Mucosa of descending colon (tissue), 3 donors: ENCODE data around the gene FBXO36. TPM values are rescaled to one million over a fixed set of nuclear protein-coding genes. Genes with fewer than 3 reads are reported as not detected.

Experiments used
- ATAC-seq: fragments of 200-7000 bp; cut with Tn5 transposase; one replicate; pipeline ENCODE4 v1.9.1; 2020; ENCODE audit warnings: mild to moderate bottlenecking, moderate library complexity
- DNase-seq, 3 donors: peaks; one replicate each; pipeline ENCODE4 v3.0.0-alpha.2; 2020
- H3K36me3 ChIP-seq: fragments of 200-600 bp; one replicate; pipeline ENCODE4 v1.8.0; 2021; ENCODE audit warnings: low read depth, mild to moderate bottlenecking
- H3K4me1 ChIP-seq: fragments of 200-600 bp; one replicate; pipeline ENCODE4 v1.8.0; 2021; ENCODE audit warnings: low read depth, mild to moderate bottlenecking
- H3K4me3 ChIP-seq: fragments of 200-600 bp; one replicate; pipeline ENCODE4 v1.8.0; 2021; ENCODE audit warnings: mild to moderate bottlenecking
- H3K9me3 ChIP-seq: fragments of 200-600 bp; one replicate; pipeline ENCODE4 v1.8.0; 2021; ENCODE audit warnings: mild to moderate bottlenecking
- intact Hi-C, 2 donors: fragments of 100-400 bp; cut with DNase I in 1 of 2; cut with micrococcal nuclease in 1 of 2; formaldehyde crosslinking; loops; one replicate each; pipeline versions ENCODE4 v1.11.0 to v1.11.1; 2022; cut with DNase I, micrococcal nuclease
- long read RNA-seq, 2 donors: library from polyadenylated mRNA; unstranded; transcript quantifications; one replicate each; pipeline ENCODE4 v2.0.0, GENCODE V29; 2019 to 2021
- total RNA-seq, 3 donors: library from RNA; stranded (reverse); fragmentation: NEBNext Ultra II Directional in 2 of 3; extraction: Animal tissue kit (Norgen Biotek cat#: 25700) in 2 of 3; gene quantifications; one replicate each; pipeline versions ENCODE4 v1.2.1 to v1.2.4, GENCODE V29; 2021 to 2023
- TF ChIP-seq, protein P1 (sequence below): fragments of 200-600 bp; IDR thresholded peaks from one replicate; pipeline ENCODE4 v1.8.0; 2022; ENCODE audit warnings: antibody characterized with exemption, mild to moderate bottlenecking
- donor health status: DM: no; HTN: no; CAD: no; lungs with moderate emphysema.
- donor health status: DM: no; HTN: no; CAD: no.
- donor health status: DM: no; HTN: yes; CAD: no.

FBXO36 gene
- total RNA-seq: 1 to 10 TPM; 1.6 to 2.4 (median 2.1) TPM
- long read RNA-seq, donor 1, partial matches to known transcripts: 0 of 3 reads
- long read RNA-seq, donor 1, other reads (novel, unspliced or antisense): 2 of 3 reads
- long read RNA-seq, donor 2, partial matches to known transcripts: 0 of 4 reads
- long read RNA-seq, donor 2, other reads (novel, unspliced or antisense): 1 of 4 reads

DNA sequence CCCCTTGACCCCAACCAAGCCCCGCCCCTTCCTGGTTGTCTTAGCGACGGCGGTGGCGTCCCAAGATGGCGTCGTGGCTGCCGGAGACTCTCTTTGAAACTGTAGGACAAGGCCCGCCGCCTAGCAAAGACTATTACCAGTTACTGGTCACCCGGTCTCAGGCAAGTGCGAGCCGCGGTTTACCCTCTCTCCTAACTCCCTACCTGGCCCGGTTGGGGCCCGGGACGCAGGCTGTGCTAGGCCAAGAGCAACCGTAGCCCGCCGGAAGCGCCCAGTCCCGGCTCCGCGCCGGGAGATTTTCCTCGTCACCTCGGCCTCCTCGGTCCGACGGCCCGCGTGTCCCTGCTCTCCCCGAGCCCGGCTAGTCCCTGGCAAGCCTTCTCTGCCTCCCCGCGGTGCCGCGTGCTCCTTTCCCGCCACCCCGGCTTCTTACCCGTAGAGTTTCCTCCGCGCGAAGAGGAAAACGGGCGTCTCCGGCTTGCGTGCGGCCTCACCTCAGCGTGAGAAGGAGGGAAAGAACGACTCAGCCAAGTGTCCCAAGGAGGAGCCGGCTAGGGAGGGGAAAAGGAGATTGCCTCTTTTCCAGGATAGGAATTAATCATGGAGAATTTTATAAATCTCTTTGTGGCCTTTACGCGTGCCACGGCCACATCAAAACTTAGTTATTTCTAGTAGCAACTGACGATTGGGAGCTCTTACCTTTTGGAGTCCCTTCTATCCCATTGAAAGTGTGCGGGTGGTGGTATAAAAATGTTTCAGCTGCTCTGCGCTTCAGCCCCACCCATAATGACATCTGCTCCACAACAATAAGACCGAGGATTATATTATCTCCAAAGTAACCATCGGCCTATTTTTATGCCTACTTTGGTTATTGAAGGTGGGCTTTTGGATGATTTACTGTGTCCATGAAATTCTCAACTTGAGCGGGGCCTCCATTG lies at the start of gene FBXO36:
FBXO36 (plus strand) TSS at position 55 of the 938 bp plus-strand sequence; CDS start at position 66, 11 bp downstream.
- H3K9me3 ChIP-seq: no peaks in the 10 kb centered on the region
- TF ChIP-seq, protein P1, sequence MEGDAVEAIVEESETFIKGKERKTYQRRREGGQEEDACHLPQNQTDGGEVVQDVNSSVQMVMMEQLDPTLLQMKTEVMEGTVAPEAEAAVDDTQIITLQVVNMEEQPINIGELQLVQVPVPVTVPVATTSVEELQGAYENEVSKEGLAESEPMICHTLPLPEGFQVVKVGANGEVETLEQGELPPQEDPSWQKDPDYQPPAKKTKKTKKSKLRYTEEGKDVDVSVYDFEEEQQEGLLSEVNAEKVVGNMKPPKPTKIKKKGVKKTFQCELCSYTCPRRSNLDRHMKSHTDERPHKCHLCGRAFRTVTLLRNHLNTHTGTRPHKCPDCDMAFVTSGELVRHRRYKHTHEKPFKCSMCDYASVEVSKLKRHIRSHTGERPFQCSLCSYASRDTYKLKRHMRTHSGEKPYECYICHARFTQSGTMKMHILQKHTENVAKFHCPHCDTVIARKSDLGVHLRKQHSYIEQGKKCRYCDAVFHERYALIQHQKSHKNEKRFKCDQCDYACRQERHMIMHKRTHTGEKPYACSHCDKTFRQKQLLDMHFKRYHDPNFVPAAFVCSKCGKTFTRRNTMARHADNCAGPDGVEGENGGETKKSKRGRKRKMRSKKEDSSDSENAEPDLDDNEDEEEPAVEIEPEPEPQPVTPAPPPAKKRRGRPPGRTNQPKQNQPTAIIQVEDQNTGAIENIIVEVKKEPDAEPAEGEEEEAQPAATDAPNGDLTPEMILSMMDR: no peak
- H3K4me1 ChIP-seq: peaks cover 15% of the 10 kb centered on the region
- no peaks in the 10 kb centered on the region for H3K36me3 ChIP-seq
- peak within 1 kb of the TSS; percentile 98 for H3K4me3 ChIP-seq
- DNase-seq: peak; percentile 91 to 95 (median 93)
- intact Hi-C loops: no loop called here
- ATAC-seq: peak; percentile 81

DNA sequence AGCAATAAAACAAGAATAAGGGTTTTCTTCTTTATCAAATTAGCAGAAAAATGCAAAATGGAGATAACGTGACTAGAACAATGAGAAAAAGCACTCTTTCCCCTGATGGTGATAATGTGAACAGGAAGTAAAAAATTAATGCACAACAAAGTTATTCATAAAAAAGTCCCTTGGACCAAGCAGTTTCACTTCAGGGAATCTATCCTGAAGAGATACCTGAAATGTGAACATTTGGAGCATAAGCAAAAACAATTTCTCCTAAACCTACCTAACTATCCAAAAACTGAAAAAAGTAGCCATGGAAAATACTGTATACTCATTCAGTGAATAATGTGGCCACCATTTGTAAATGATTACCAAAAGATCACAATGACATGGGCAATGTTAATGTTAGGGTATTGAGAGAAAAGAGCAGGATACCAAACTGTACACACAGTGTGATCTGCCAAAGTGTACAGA lies 49.2 kb upstream of the FBXO36 start:
- ATAC-seq (no peak), DNase-seq (no peak)
- intact Hi-C loops: no loop called here
- no peaks in the 10 kb centered on the region for H3K36me3 ChIP-seq
- H3K4me3 ChIP-seq: no peak overlapping the region
- no peaks in the 10 kb centered on the region for H3K4me1 ChIP-seq
- H3K9me3 ChIP-seq: no peaks in the 10 kb centered on the region
- TF ChIP-seq, protein P1: no peak

DNA sequence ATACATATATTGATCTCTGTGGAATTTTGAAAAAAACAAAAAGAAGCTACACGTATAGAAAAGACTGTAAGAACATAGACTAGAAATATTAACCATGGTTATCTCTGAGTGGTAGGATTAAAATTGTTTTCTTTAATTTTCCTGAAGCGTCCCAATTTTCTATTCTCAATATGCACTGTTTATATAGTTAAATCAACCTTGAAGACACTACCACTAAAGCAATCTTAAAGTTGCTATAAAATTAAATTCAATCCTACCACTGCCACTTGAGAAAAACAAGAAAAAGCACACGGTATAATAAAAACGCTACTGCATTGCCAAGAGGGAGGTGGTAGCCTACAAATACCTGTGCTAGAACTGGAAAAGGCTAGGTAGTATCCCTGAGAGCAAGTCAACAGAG lies 47.7 kb upstream of the FBXO36 start:
- TF ChIP-seq, protein P1: no peak
- no peak overlapping the region for H3K4me3 ChIP-seq
- no peaks in the 10 kb centered on the region for H3K4me1 ChIP-seq
- no peaks in the 10 kb centered on the region for H3K36me3 ChIP-seq
- ATAC-seq (no peak), DNase-seq (no peak)
- H3K9me3 ChIP-seq: no peaks in the 10 kb centered on the region
- intact Hi-C loops: no loop called here

DNA sequence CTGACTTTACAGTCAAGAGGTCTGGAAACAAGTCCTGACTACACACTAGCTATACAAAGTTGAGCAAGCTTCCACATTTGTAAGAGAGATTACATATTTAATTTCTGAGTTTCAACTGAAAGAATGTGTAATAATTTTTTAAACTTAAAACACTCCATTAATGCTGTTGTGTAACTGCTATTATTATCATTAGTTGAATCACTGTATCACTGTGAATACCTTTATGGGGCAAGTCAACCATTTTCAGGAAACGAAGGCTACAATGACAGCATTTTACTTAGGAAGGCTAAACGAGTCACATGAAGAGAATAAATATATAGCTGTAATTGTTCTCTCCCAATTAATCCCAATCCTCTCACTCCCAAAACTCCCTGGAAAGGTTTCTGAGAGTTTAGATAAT lies 46.8 kb upstream of the FBXO36 start:
- intact Hi-C loops: no loop called here
- Histone ChIP-seq H3K4me1 (no peaks in the 10 kb centered on the region), H3K4me3 (no peak overlapping the region), H3K36me3 (no peaks in the 10 kb centered on the region), H3K9me3 (no peaks in the 10 kb centered on the region)
- DNase-seq (no peak), ATAC-seq (no peak)
- TF ChIP-seq, protein P1: no peak

- H3K4me1 ChIP-seq: no peaks in the 10 kb centered on the region
- intact Hi-C loops: no loop called here
- TF ChIP-seq, protein P1: no peak
- DNase-seq (no peak), ATAC-seq (no peak)
- H3K9me3 ChIP-seq: no peaks in the 10 kb centered on the region
- no peak overlapping the region for H3K4me3 ChIP-seq
- H3K36me3 ChIP-seq: no peaks in the 10 kb centered on the region
These were observed 42.9 kb upstream of the FBXO36 start for GRCh38 chr2:229879191-229879950.
